Measurements from ENCODE around the gene HOXA7. TPM values are rescaled to one million over a fixed set of nuclear protein-coding genes. Genes with fewer than 3 reads are reported as not detected.

The HOXA7 gene
- total and polyA plus RNA-seq, 8 donors = 0.98 to 34.8 (median 1.2) TPM; not detected in 1

- intact Hi-C loops (cut with DNase I; ENCODE audit: low total_unique reads) = loop anchor here (5.0 kb wide), 2 partner anchors 482 to 797 kb away; no protein-coding TSS in a partner anchor
- H3K27ac ChIP-seq = peak overlapping the region in 1 of 5 donors; percentile 6
- peaks cover 48 to 100% (median 93%) of the 10 kb centered on the region in 3 donors for H3K27me3 ChIP-seq
- H3K9me3 ChIP-seq = peaks cover 0 to 24% (median 9%) of the 10 kb centered on the region in 4 donors
- DNase-seq = no peak
- H3K4me1 ChIP-seq = peaks cover 17 to 57% (median 51%) of the 10 kb centered on the region in 4 donors
- peak overlapping the region; percentile 16 to 41 (median 28) for H3K4me3 ChIP-seq
- no peak for TF ChIP-seq POLR2AphosphoS5 (IDR thresholded peaks at IDR 0.05)
- no peak for TF ChIP-seq EP300 (IDR thresholded peaks at IDR 0.05)
- TF ChIP-seq POLR2A (IDR thresholded peaks at IDR 0.05) = no peak
- TF ChIP-seq, protein P1, sequence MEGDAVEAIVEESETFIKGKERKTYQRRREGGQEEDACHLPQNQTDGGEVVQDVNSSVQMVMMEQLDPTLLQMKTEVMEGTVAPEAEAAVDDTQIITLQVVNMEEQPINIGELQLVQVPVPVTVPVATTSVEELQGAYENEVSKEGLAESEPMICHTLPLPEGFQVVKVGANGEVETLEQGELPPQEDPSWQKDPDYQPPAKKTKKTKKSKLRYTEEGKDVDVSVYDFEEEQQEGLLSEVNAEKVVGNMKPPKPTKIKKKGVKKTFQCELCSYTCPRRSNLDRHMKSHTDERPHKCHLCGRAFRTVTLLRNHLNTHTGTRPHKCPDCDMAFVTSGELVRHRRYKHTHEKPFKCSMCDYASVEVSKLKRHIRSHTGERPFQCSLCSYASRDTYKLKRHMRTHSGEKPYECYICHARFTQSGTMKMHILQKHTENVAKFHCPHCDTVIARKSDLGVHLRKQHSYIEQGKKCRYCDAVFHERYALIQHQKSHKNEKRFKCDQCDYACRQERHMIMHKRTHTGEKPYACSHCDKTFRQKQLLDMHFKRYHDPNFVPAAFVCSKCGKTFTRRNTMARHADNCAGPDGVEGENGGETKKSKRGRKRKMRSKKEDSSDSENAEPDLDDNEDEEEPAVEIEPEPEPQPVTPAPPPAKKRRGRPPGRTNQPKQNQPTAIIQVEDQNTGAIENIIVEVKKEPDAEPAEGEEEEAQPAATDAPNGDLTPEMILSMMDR (IDR thresholded peaks at IDR 0.05) = no peak
- no peaks in the 10 kb centered on the region for H3K36me3 ChIP-seq
- WGBS, 5 donors = 6 to 14% (median 10%) methylated on average over 32 to 47 of the region's 47 CpGs
Observed at GRCh38 chr7:27164367-27165088, 8.1 kb upstream of the HOXA7 start.

- peak overlapping the region in 1 of 5 donors; percentile 6 for H3K27ac ChIP-seq
- H3K27me3 ChIP-seq = peaks cover 42 to 100% (median 93%) of the 10 kb centered on the region in 3 donors
Observed at GRCh38 chr7:27164045-27164366, 7.5 kb upstream of the HOXA7 start.

GRCh38 chr7:27163288-27164044 lies 7.0 kb upstream of the HOXA7 start:
- H3K4me3 ChIP-seq = peak overlapping the region in 2 of 4 donors; percentile 23 to 41
- H3K36me3 ChIP-seq = no peaks in the 10 kb centered on the region
- intact Hi-C loops (cut with DNase I; ENCODE audit: low total_unique reads) = loop anchor here (5.0 kb wide), 2 partner anchors 481 to 796 kb away; no protein-coding TSS in a partner anchor
- H3K27me3 ChIP-seq = peaks cover 41 to 100% (median 91%) of the 10 kb centered on the region in 3 donors
- H3K27ac ChIP-seq = no peak overlapping the region
- H3K9me3 ChIP-seq = peaks cover 0 to 21% (median 9%) of the 10 kb centered on the region in 4 donors
- no peak for DNase-seq
- 40 to 49% (median 42%) methylated on average over 24 of the region's 24 CpGs for WGBS, 5 donors
- TF ChIP-seq POLR2AphosphoS5 (IDR thresholded peaks at IDR 0.05) (no peak), POLR2A (IDR thresholded peaks at IDR 0.05) (no peak), EP300 (IDR thresholded peaks at IDR 0.05) (no peak)
- TF ChIP-seq, protein P1 (IDR thresholded peaks at IDR 0.05) = no peak
- H3K4me1 ChIP-seq = peaks cover 16 to 53% (median 47%) of the 10 kb centered on the region in 4 donors

More at GRCh38 chr7:27164045-27164366, 7.5 kb upstream of the HOXA7 start:
- WGBS, 5 donors = 18 to 39% (median 27%) methylated on average over 12 of the region's 12 CpGs
- TF ChIP-seq, protein P1 (IDR thresholded peaks at IDR 0.05) = no peak
- no peak for DNase-seq
- intact Hi-C loops (cut with DNase I; ENCODE audit: low total_unique reads) = loop anchor here (5.0 kb wide), 2 partner anchors 482 to 797 kb away; no protein-coding TSS in a partner anchor
- H3K9me3 ChIP-seq = peaks cover 0 to 21% (median 9%) of the 10 kb centered on the region in 4 donors
- peaks cover 16 to 53% (median 46%) of the 10 kb centered on the region in 4 donors for H3K4me1 ChIP-seq
- no peaks in the 10 kb centered on the region for H3K36me3 ChIP-seq
- H3K4me3 ChIP-seq = peak overlapping the region in 3 of 4 donors; percentile 23 to 41 (median 32)

- H3K4me3 ChIP-seq = no peak overlapping the region
- intact Hi-C loops (cut with DNase I; ENCODE audit: low total_unique reads) = loop anchor here (5.0 kb wide), 2 partner anchors 480 to 795 kb away; no protein-coding TSS in a partner anchor
Observed at GRCh38 chr7:27162561-27163287, 6.2 kb upstream of the HOXA7 start.

More at GRCh38 chr7:27162561-27163287, 6.2 kb upstream of the HOXA7 start:
- WGBS, 5 donors = 58 to 72% (median 64%) methylated on average over 7 of the region's 7 CpGs
- H3K27ac ChIP-seq = peak overlapping the region in 1 of 5 donors; percentile 99
- peaks cover 0 to 21% (median 9%) of the 10 kb centered on the region in 4 donors for H3K9me3 ChIP-seq
- peaks cover 16 to 54% (median 48%) of the 10 kb centered on the region in 4 donors for H3K4me1 ChIP-seq
- peaks cover 38 to 100% (median 91%) of the 10 kb centered on the region in 3 donors for H3K27me3 ChIP-seq
- no peaks in the 10 kb centered on the region for H3K36me3 ChIP-seq
- no peak for DNase-seq
- no peak for TF ChIP-seq POLR2A (IDR thresholded peaks at IDR 0.05)
- no peak for TF ChIP-seq POLR2AphosphoS5 (IDR thresholded peaks at IDR 0.05)
- TF ChIP-seq, protein P1 (IDR thresholded peaks at IDR 0.05) = no peak
- TF ChIP-seq EP300 (IDR thresholded peaks at IDR 0.05) = no peak
